SK-N-SH (cell line): ENCODE measurements around the gene CISH.

Experiments
- EP300 ChIP-seq, 2 experiments: IDR thresholded peaks; 2 replicates each; pipeline versions ENCODE4 v1.4.0 to v1.6.1; 2012; ENCODE audit warnings: borderline replicate concordance in 1 of 2, low read depth in 1 of 2, low read length in 1 of 2
- FOSL2 ChIP-seq: IDR thresholded peaks from 2 replicates; pipeline ENCODE4 v1.4.0; 2012; ENCODE audit warnings: low read depth, mild to moderate bottlenecking, moderate library complexity, borderline replicate concordance
- NRF1 ChIP-seq: IDR thresholded peaks from 2 replicates; pipeline ENCODE4 v1.6.1; 2012; ENCODE audit warnings: low read depth, mild to moderate bottlenecking, low read length
- POLR2AphosphoS5 ChIP-seq: IDR thresholded peaks from 2 replicates; pipeline ENCODE4 v1.6.1; 2012; ENCODE audit warnings: low read depth, low read length
- RAD21 ChIP-seq: IDR thresholded peaks from 2 replicates; pipeline ENCODE4 v1.6.1; 2012; ENCODE audit warnings: mild to moderate bottlenecking, low read length
- SMC3 ChIP-seq: IDR thresholded peaks from 2 replicates; pipeline ENCODE4 v1.6.1; 2012; ENCODE audit warnings: low read depth, low read length, improper control_type of control experiment
- TF ChIP-seq, protein P1 (sequence below): IDR thresholded peaks from 2 replicates; pipeline ENCODE4 v1.4.0; 2012; ENCODE audit warnings: low read depth, borderline replicate concordance
- TF ChIP-seq, protein P2 (sequence below): fragments of 150-350 bp; IDR thresholded peaks from 2 replicates; pipeline ENCODE4 v1.6.1; 2017; ENCODE audit warnings: antibody characterized with exemption, low read length, low read depth, borderline replicate concordance
- TF ChIP-seq, protein P3 (sequence below): fragments of 200-600 bp; sonication (generic); IDR thresholded peaks from 2 replicates; pipeline ENCODE4 v1.6.1; 2017; ENCODE audit warnings: antibody characterized with exemption, mild to moderate bottlenecking, moderate library complexity
- TF ChIP-seq, protein P4 (sequence below): IDR thresholded peaks from 2 replicates; pipeline ENCODE4 v1.4.0; 2012; ENCODE audit warnings: low read depth
- TF ChIP-seq, protein P5 (sequence below): IDR thresholded peaks from 2 replicates; pipeline ENCODE4 v1.4.0; 2012; ENCODE audit warnings: low read depth, borderline replicate concordance

DNA sequence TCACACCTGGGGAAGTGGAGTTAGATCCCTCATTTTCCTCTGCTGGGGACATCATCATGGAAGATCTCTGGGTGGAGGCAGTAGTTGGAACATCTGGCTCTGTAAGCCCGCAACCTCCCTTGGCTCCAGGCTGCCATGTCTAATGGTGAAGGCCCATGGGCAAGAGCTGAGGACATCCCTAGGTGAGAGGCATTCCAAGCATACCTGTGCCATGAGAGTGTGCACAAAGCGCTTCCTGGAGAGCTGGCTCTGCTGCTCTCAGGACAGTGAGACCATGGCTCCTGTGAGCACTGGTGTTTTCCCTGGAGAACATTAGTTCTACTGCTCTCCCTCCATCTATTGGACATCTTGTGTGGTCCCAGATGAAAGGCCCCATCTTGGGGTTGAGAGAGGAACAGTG is 13.1 kb upstream of the CISH start:
- TF ChIP-seq FOSL2 (no peak), NRF1 (no peak), EP300 (IDR thresholded peaks at IDR 0.05; ENCODE audit: borderline replicate concordance in 1 of 2, low read depth in 1 of 2, low read length in 1 of 2) (no peak), RAD21 (no peak), POLR2AphosphoS5 (no peak), SMC3 (no peak)
- TF ChIP-seq, protein P1, sequence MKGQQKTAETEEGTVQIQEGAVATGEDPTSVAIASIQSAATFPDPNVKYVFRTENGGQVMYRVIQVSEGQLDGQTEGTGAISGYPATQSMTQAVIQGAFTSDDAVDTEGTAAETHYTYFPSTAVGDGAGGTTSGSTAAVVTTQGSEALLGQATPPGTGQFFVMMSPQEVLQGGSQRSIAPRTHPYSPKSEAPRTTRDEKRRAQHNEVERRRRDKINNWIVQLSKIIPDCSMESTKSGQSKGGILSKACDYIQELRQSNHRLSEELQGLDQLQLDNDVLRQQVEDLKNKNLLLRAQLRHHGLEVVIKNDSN: no peak
- TF ChIP-seq, protein P2, sequence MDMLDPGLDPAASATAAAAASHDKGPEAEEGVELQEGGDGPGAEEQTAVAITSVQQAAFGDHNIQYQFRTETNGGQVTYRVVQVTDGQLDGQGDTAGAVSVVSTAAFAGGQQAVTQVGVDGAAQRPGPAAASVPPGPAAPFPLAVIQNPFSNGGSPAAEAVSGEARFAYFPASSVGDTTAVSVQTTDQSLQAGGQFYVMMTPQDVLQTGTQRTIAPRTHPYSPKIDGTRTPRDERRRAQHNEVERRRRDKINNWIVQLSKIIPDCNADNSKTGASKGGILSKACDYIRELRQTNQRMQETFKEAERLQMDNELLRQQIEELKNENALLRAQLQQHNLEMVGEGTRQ: no peak
- TF ChIP-seq, protein P3, sequence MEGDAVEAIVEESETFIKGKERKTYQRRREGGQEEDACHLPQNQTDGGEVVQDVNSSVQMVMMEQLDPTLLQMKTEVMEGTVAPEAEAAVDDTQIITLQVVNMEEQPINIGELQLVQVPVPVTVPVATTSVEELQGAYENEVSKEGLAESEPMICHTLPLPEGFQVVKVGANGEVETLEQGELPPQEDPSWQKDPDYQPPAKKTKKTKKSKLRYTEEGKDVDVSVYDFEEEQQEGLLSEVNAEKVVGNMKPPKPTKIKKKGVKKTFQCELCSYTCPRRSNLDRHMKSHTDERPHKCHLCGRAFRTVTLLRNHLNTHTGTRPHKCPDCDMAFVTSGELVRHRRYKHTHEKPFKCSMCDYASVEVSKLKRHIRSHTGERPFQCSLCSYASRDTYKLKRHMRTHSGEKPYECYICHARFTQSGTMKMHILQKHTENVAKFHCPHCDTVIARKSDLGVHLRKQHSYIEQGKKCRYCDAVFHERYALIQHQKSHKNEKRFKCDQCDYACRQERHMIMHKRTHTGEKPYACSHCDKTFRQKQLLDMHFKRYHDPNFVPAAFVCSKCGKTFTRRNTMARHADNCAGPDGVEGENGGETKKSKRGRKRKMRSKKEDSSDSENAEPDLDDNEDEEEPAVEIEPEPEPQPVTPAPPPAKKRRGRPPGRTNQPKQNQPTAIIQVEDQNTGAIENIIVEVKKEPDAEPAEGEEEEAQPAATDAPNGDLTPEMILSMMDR: no peak
- TF ChIP-seq, protein P4, sequence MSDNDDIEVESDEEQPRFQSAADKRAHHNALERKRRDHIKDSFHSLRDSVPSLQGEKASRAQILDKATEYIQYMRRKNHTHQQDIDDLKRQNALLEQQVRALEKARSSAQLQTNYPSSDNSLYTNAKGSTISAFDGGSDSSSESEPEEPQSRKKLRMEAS: no peak
- TF ChIP-seq, protein P5, sequence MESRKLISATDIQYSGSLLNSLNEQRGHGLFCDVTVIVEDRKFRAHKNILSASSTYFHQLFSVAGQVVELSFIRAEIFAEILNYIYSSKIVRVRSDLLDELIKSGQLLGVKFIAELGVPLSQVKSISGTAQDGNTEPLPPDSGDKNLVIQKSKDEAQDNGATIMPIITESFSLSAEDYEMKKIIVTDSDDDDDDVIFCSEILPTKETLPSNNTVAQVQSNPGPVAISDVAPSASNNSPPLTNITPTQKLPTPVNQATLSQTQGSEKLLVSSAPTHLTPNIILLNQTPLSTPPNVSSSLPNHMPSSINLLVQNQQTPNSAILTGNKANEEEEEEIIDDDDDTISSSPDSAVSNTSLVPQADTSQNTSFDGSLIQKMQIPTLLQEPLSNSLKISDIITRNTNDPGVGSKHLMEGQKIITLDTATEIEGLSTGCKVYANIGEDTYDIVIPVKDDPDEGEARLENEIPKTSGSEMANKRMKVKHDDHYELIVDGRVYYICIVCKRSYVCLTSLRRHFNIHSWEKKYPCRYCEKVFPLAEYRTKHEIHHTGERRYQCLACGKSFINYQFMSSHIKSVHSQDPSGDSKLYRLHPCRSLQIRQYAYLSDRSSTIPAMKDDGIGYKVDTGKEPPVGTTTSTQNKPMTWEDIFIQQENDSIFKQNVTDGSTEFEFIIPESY: no peak
